HepG2 (cell line): ENCODE measurements around the gene ABHD17A. TPM values are rescaled to one million over a fixed set of nuclear protein-coding genes. Genes with fewer than 3 reads are reported as not detected.

ENCODE experiments used
- ESRRA ChIP-seq: sonication (generic); formaldehyde crosslinking; IDR thresholded peaks from 2 replicates; pipeline ENCODE4 v1.5.1; 2020; ENCODE audit warnings: mild to moderate bottlenecking, low read depth, missing genetic modification reagents
- MED1 ChIP-seq: sonication (generic); formaldehyde crosslinking; IDR thresholded peaks from 2 replicates; pipeline ENCODE4 v1.4.0; 2020; ENCODE audit warnings: missing genetic modification reagents
- NPAS2 ChIP-seq: sonication (generic); formaldehyde crosslinking; IDR thresholded peaks from 2 replicates; pipeline ENCODE4 v1.8.0; 2022; ENCODE audit warnings: mild to moderate bottlenecking, missing genetic modification reagents, borderline replicate concordance
- PHF8 ChIP-seq: sonication (generic); formaldehyde crosslinking; IDR thresholded peaks from 2 replicates; pipeline ENCODE4 v1.5.0; 2020; ENCODE audit warnings: missing genetic modification reagents
- RBM39 ChIP-seq: fragments of 200-400 bp; formaldehyde crosslinking; IDR thresholded peaks from one replicate; pipeline ENCODE4 v1.6.1; 2018; ENCODE audit warnings: antibody characterized with exemption, mild to moderate bottlenecking, low read depth, low read length; ENCODE audit not compliant: poor library complexity, severe bottlenecking
- RFX5 ChIP-seq: IDR thresholded peaks from 2 replicates; pipeline ENCODE4 v1.6.1; 2011; ENCODE audit warnings: low read depth, low read length, improper control_type of control experiment
- SIN3A ChIP-seq: IDR thresholded peaks from 2 replicates; pipeline ENCODE4 v1.6.1; 2011; ENCODE audit warnings: low read depth, mild to moderate bottlenecking, control low read depth, low read length, borderline replicate concordance
- SPEN ChIP-seq: sonication (generic); formaldehyde crosslinking; IDR thresholded peaks from 2 replicates; pipeline ENCODE4 v1.5.1; 2020; ENCODE audit warnings: low read depth, mild to moderate bottlenecking, missing genetic modification reagents
- ZBTB21 ChIP-seq: sonication (generic); formaldehyde crosslinking; IDR thresholded peaks from 2 replicates; pipeline ENCODE4 v1.4.0; 2020; ENCODE audit warnings: missing genetic modification reagents
- ZBTB38 ChIP-seq: sonication (generic); formaldehyde crosslinking; IDR thresholded peaks from 2 replicates; pipeline ENCODE4 v1.5.1; 2020; ENCODE audit warnings: mild to moderate bottlenecking, missing genetic modification reagents
- ZMYM3 ChIP-seq: sonication (generic); formaldehyde crosslinking; IDR thresholded peaks from 2 replicates; pipeline ENCODE4 v1.5.1; 2020; ENCODE audit warnings: mild to moderate bottlenecking, missing genetic modification reagents
- polyA plus RNA-seq, 8 experiments: library from polyadenylated mRNA; depleted of rRNA in 3 of 8; stranded (reverse) in 7 of 8; unstranded in 1 of 8; fragments of >200 nt; fragmentation: Illumina TruSeq in 4 of 8; extraction: Trizol in 4 of 8; gene quantifications; 2 replicates each; pipeline versions ENCODE4 v1.2.1 to v1.2.3, GENCODE V29; 2011 to 2016; ENCODE audit warnings: low read depth in 4 of 8, missing spikeins in 1 of 8, mixed read lengths in 1 of 8; ENCODE audit not compliant: insufficient read depth in 1 of 8
- total RNA-seq, 5 experiments: library from RNA; depleted of rRNA; stranded (reverse); fragments of >200 nt; fragmentation: Illumina TruSeq; extraction: Trizol; gene quantifications; 2 replicates each; pipeline ENCODE4 v1.2.3, GENCODE V29; 2016; ENCODE audit warnings: low read depth in 1 of 5
- TF ChIP-seq, protein P1 (sequence below): conservative IDR thresholded peaks from 2 replicates; pipeline ENCODE4 v1.6.1; 2018; ENCODE audit warnings: missing genetic modification reagents
- TF ChIP-seq, protein P2 (sequence below): sonication (generic); formaldehyde crosslinking; IDR thresholded peaks from 2 replicates; pipeline ENCODE4 v1.5.0; 2020; ENCODE audit warnings: missing genetic modification reagents, mild to moderate bottlenecking, borderline replicate concordance
- TF ChIP-seq, protein P3 (sequence below): sonication (generic); formaldehyde crosslinking; IDR thresholded peaks from 2 replicates; pipeline ENCODE4 v1.5.0; 2020; ENCODE audit warnings: missing genetic modification reagents
- TF ChIP-seq, protein P4 (sequence below): sonication (generic); formaldehyde crosslinking; conservative IDR thresholded peaks from 2 replicates; pipeline ENCODE4 v1.4.0; 2020; ENCODE audit warnings: mild to moderate bottlenecking, missing genetic modification reagents, moderate library complexity
- TF ChIP-seq, protein P5 (sequence below): sonication (generic); formaldehyde crosslinking; IDR thresholded peaks from 2 replicates; pipeline ENCODE4 v1.4.0; 2020; ENCODE audit warnings: missing genetic modification reagents
- TF ChIP-seq, protein P6 (sequence below): sonication (generic); formaldehyde crosslinking; IDR thresholded peaks from 2 replicates; pipeline ENCODE4 v1.4.0; 2020; ENCODE audit warnings: missing genetic modification reagents, borderline replicate concordance

ABHD17A gene
- total and polyA plus RNA-seq, 2 of the 13 experiments (the other 11 are each of a cell fraction or from before 2014, with no cell fraction given), result 27.7 to 40.8 TPM

DNA sequence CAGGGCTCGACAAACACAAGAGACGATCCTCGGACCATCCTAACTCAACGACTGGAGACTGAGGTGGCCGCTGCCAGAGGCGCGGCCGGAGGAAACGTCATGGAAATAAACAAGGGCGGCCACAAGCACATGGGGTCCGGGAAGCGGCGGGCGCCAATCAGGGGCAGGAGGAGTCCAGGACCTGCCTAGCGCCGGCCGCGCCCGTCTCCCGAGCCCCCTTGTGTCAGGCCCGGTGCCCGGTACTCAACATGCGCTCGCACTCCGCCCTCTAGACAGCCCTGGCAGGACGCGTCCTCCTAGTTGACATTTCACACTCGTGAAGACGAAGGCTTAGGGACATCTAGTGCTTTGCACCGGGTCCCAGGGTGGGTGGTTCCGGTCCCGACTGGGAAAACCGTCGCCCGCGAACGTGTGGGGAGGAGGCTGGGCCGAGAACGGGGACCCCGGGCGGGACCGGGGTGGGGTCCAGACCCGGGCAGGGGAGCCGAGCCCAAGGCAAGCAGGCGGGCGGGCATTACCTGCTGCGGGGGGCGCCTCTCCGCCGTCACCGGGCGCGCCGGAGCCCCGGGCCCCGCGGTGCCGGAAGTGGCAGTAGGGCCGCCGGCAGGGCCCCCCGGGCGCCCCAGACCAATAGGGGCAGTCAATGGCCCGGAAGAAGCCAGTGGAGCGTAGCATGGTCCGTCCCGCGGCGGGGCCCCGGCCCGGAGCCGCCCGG, 37.5 kb downstream of the ABHD17A start (continued):
- TF ChIP-seq, protein P1, sequence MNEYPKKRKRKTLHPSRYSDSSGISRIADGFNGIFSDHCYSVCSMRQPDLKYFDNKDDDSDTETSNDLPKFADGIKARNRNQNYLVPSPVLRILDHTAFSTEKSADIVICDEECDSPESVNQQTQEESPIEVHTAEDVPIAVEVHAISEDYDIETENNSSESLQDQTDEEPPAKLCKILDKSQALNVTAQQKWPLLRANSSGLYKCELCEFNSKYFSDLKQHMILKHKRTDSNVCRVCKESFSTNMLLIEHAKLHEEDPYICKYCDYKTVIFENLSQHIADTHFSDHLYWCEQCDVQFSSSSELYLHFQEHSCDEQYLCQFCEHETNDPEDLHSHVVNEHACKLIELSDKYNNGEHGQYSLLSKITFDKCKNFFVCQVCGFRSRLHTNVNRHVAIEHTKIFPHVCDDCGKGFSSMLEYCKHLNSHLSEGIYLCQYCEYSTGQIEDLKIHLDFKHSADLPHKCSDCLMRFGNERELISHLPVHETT (CRISPR knock-in tag), result no peak
- TF ChIP-seq, protein P2, sequence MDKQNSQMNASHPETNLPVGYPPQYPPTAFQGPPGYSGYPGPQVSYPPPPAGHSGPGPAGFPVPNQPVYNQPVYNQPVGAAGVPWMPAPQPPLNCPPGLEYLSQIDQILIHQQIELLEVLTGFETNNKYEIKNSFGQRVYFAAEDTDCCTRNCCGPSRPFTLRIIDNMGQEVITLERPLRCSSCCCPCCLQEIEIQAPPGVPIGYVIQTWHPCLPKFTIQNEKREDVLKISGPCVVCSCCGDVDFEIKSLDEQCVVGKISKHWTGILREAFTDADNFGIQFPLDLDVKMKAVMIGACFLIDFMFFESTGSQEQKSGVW (CRISPR knock-in tag), result no peak
- 0 out of 2 replicates have a peak, but pooled peaks have one; percentile 67 for TF ChIP-seq SIN3A
- TF ChIP-seq ZMYM3 (CRISPR knock-in tag), result no peak
- TF ChIP-seq RBM39, result peak; percentile 26
- TF ChIP-seq, protein P3, sequence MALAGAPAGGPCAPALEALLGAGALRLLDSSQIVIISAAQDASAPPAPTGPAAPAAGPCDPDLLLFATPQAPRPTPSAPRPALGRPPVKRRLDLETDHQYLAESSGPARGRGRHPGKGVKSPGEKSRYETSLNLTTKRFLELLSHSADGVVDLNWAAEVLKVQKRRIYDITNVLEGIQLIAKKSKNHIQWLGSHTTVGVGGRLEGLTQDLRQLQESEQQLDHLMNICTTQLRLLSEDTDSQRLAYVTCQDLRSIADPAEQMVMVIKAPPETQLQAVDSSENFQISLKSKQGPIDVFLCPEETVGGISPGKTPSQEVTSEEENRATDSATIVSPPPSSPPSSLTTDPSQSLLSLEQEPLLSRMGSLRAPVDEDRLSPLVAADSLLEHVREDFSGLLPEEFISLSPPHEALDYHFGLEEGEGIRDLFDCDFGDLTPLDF, result peak; percentile 37; the same call in 1 of the 2 replicates
- no peak for TF ChIP-seq NPAS2 (CRISPR knock-in tag)
- TF ChIP-seq, protein P4, sequence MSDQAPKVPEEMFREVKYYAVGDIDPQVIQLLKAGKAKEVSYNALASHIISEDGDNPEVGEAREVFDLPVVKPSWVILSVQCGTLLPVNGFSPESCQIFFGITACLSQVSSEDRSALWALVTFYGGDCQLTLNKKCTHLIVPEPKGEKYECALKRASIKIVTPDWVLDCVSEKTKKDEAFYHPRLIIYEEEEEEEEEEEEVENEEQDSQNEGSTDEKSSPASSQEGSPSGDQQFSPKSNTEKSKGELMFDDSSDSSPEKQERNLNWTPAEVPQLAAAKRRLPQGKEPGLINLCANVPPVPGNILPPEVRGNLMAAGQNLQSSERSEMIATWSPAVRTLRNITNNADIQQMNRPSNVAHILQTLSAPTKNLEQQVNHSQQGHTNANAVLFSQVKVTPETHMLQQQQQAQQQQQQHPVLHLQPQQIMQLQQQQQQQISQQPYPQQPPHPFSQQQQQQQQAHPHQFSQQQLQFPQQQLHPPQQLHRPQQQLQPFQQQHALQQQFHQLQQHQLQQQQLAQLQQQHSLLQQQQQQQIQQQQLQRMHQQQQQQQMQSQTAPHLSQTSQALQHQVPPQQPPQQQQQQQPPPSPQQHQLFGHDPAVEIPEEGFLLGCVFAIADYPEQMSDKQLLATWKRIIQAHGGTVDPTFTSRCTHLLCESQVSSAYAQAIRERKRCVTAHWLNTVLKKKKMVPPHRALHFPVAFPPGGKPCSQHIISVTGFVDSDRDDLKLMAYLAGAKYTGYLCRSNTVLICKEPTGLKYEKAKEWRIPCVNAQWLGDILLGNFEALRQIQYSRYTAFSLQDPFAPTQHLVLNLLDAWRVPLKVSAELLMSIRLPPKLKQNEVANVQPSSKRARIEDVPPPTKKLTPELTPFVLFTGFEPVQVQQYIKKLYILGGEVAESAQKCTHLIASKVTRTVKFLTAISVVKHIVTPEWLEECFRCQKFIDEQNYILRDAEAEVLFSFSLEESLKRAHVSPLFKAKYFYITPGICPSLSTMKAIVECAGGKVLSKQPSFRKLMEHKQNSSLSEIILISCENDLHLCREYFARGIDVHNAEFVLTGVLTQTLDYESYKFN (CRISPR knock-in tag), result no peak
- peak; percentile 1; the same call in 1 of the 2 replicates for TF ChIP-seq ZBTB21 (CRISPR knock-in tag)
- TF ChIP-seq ESRRA, result no peak
- TF ChIP-seq RFX5, result no peak
- TF ChIP-seq, protein P5, sequence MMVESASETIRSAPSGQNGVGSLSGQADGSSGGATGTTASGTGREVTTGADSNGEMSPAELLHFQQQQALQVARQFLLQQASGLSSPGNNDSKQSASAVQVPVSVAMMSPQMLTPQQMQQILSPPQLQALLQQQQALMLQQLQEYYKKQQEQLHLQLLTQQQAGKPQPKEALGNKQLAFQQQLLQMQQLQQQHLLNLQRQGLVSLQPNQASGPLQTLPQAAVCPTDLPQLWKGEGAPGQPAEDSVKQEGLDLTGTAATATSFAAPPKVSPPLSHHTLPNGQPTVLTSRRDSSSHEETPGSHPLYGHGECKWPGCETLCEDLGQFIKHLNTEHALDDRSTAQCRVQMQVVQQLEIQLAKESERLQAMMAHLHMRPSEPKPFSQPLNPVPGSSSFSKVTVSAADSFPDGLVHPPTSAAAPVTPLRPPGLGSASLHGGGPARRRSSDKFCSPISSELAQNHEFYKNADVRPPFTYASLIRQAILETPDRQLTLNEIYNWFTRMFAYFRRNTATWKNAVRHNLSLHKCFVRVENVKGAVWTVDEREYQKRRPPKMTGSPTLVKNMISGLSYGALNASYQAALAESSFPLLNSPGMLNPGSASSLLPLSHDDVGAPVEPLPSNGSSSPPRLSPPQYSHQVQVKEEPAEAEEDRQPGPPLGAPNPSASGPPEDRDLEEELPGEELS (CRISPR knock-in tag), result no peak
- TF ChIP-seq PHF8 (CRISPR knock-in tag), result peak; percentile 39; the same call in 1 of the 2 replicates
- TF ChIP-seq SPEN (CRISPR knock-in tag), result no peak
- TF ChIP-seq, protein P6, sequence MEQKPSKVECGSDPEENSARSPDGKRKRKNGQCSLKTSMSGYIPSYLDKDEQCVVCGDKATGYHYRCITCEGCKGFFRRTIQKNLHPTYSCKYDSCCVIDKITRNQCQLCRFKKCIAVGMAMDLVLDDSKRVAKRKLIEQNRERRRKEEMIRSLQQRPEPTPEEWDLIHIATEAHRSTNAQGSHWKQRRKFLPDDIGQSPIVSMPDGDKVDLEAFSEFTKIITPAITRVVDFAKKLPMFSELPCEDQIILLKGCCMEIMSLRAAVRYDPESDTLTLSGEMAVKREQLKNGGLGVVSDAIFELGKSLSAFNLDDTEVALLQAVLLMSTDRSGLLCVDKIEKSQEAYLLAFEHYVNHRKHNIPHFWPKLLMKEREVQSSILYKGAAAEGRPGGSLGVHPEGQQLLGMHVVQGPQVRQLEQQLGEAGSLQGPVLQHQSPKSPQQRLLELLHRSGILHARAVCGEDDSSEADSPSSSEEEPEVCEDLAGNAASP (CRISPR knock-in tag), result no peak
- 0 out of 2 replicates have a peak, but pooled peaks have one; percentile 1 for TF ChIP-seq MED1 (CRISPR knock-in tag)
- no peak for TF ChIP-seq ZBTB38 (CRISPR knock-in tag)
